GM12892 (cell line): Measurements from ENCODE around the gene ZDHHC6.

Experiments
- POLR2A ChIP-seq: IDR thresholded peaks from 2 replicates; pipeline ENCODE4 v1.6.1; 2011; ENCODE audit warnings: low read depth, low read length, control low read depth
- POLR2AphosphoS5 ChIP-seq: IDR thresholded peaks from 2 replicates; pipeline ENCODE4 v1.6.1; 2011; ENCODE audit warnings: low read depth, low read length, control low read depth
- TAF1 ChIP-seq: IDR thresholded peaks from 2 replicates; pipeline ENCODE4 v1.6.1; 2011; ENCODE audit warnings: low read depth, mild to moderate bottlenecking, control low read depth, low read length, borderline replicate concordance

GRCh38 chr10:112409299-112409698 is 37.4 kb downstream of the ZDHHC6 start:
- TF ChIP-seq POLR2AphosphoS5: no peak
- no peak for TF ChIP-seq POLR2A
- no peak for TF ChIP-seq TAF1
